ENCODE measurements around the gene MAPRE2.

The MAPRE2 gene

DNA sequence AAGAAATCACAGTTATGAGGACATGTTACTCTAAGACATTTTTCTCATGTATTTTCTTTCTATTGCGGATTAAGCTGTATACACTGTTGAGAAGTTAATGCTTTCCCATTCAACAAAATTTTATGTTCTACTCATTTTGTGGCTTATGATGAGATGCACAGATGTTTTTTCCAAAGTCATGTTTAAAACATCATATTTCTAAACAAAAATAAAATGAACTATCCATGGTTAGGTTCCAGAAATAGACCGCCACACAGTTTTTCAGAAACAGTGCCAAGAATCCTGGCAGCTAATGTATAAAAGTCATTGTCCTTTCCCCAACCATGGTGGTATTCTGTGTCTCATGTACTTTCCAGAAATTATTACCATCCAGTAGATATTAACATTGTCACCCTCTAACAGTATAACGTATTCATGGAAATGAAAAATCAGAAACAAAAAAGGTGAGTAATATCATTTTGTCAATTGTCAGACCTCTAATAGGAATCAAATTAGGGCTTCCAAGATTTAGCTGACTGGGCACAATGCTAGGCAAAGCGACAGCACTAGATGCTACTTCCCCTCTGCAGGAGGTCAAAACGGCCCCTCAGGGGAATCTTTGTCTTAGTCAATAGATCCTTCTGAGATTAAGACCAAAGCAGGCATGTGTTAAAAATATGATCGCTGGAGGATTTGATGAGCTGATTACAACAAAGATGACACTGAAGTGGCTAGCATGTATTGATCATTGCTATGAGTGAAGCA is 145.2 kb downstream of the MAPRE2 start:
- no peak for DNase-seq (ENCODE audit: low read depth)
- no peak overlapping the region for H3K4me3 ChIP-seq (ENCODE audit: low read length)
- TF ChIP-seq, protein P1, sequence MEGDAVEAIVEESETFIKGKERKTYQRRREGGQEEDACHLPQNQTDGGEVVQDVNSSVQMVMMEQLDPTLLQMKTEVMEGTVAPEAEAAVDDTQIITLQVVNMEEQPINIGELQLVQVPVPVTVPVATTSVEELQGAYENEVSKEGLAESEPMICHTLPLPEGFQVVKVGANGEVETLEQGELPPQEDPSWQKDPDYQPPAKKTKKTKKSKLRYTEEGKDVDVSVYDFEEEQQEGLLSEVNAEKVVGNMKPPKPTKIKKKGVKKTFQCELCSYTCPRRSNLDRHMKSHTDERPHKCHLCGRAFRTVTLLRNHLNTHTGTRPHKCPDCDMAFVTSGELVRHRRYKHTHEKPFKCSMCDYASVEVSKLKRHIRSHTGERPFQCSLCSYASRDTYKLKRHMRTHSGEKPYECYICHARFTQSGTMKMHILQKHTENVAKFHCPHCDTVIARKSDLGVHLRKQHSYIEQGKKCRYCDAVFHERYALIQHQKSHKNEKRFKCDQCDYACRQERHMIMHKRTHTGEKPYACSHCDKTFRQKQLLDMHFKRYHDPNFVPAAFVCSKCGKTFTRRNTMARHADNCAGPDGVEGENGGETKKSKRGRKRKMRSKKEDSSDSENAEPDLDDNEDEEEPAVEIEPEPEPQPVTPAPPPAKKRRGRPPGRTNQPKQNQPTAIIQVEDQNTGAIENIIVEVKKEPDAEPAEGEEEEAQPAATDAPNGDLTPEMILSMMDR (conservative IDR thresholded peaks at IDR 0.05; ENCODE audit: low read depth, low read length) = no peak

DNA sequence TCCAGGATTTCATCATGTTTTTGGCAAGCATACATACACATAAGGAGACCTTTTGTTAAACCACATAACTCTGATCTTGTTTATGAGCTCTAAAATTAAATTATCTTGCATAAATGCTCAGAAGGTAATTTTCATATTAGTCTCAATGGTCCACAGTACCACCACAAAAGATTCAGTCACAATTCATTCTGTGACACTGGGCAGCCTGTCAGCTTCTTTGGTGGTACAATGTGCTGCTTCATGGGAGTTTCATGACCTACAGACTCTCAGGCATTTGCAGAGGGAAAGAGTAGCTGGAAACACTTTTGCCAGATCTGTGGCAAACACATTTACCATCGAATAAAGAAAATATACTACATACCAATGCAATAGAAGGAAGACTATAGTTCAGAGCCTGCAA is 148.3 kb downstream of the MAPRE2 start:
- no peak for DNase-seq (ENCODE audit: low read depth)
- H3K4me3 ChIP-seq (ENCODE audit: low read length) = no peak overlapping the region
- TF ChIP-seq, protein P1 (conservative IDR thresholded peaks at IDR 0.05; ENCODE audit: low read depth, low read length) = no peak

DNA sequence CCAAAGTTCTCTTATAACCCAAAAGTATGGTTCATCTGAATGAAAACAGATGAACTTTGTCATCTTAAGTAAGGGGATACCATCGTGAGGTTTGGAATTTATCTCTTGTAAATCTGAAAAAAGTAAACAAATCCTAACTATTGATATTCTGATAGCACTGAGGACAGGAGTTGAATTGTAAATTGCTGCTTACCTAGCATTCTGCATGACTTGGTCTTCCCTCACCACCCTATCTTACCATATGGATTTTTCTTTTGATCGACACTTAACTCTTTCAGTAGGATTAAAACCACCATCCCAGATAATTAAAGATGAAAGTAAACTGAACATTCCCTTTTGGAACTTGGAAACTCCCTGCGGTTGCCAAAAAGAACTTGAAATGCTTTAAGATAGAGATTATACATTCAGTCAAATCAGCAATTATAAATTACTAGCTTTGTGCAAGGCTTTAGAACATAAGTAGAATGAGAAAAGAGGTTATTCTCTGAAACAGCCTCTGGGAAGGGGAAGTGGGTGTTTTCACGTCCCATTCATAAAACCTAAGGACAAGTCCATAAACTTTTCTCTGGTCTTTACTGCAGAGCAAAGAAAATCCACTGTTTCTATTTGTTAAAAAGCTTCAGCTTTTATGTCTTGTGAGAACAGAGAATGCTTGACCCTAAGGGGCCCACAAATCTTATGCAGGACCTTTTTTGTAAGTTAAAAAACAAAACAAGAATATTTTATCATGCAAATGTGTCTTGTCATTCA is 149.9 kb downstream of the MAPRE2 start:
- H3K4me3 ChIP-seq (ENCODE audit: low read length) = no peak overlapping the region
- TF ChIP-seq, protein P1 (conservative IDR thresholded peaks at IDR 0.05; ENCODE audit: low read depth, low read length) = no peak
- DNase-seq (ENCODE audit: low read depth) = no peak

DNA sequence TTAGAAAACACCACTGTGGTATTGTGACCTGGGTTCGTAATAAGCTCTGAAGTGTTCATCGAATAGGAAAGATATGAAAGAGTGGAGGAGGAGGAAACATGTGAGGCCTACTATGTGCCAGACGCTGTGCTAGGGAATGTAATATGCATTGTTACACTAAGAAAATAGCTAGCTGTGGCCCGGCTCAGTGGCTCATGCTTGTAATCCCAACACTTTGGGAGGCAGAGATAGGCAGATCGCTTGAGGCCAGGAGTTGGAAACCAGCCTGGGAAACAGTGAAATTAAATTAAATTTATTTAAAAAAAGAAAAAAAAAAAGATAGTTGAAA is 150.4 kb downstream of the MAPRE2 start:
- no peak for DNase-seq (ENCODE audit: low read depth)
- TF ChIP-seq, protein P1 (conservative IDR thresholded peaks at IDR 0.05; ENCODE audit: low read depth, low read length) = no peak
- H3K4me3 ChIP-seq (ENCODE audit: low read length) = no peak overlapping the region

DNA sequence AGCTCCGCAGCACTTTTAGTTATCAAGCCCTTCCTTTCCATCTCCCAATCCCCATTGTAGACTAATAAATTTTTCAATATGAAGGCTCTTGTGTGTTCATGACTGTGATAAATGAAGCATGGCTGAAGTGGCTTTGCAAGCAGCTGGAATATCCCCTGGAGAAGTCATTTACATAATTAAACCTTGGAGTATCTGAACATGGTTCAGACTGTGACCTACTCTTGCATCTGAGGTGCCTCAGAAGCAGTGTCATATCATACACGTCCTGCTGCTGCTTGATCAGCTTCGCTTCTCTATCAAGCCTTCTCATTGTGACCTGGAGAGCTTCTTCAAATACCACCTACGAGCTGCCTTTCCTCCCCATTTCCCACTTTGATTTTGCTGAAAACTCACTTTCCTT is 151.2 kb downstream of the MAPRE2 start:
- H3K4me3 ChIP-seq (ENCODE audit: low read length) = no peak overlapping the region
- TF ChIP-seq, protein P1 (conservative IDR thresholded peaks at IDR 0.05; ENCODE audit: low read depth, low read length) = no peak
- no peak for DNase-seq (ENCODE audit: low read depth)

All from retinal pigment epithelial cell (primary cell).